HT-29 (cell line): ENCODE data around the gene RNF144A. TPM values are rescaled to one million over a fixed set of nuclear protein-coding genes. Genes with fewer than 3 reads are reported as not detected.
"Not testable (repeated sequence)": the region's sequence is repeated elsewhere in the genome, so short reads cannot be mapped to it uniquely, and the experiment has no call there.

Experiments
- DNase-seq: peaks from one replicate; pipeline ENCODE4 v3.0.0-alpha.2; 2015; ENCODE audit warnings: low spot score
- total RNA-seq: library from RNA; depleted of rRNA; stranded (reverse); fragments of >200 nt; shearing (Covaris generic); gene quantifications from 2 replicates; pipeline ENCODE4 v1.2.3, GENCODE V29; 2014; rRNA removed

The RNF144A gene
- total RNA-seq = 0.10 and 2.0 TPM in 2 replicates

- DNase-seq = peak; percentile 29
Observed at GRCh38 chr2:6917071-6917760, at the start of gene RNF144A. TSS of gene RNF144A (plus strand) at chr2:6917412. CDS start at chr2:6996927, 79,515 bp downstream.

GRCh38 chr2:6872394-6872793 is 44.8 kb upstream of the RNF144A start:
- no peak for DNase-seq

- DNase-seq = no peak
Observed at GRCh38 chr2:6874032-6874431, 43.2 kb upstream of the RNF144A start.

GRCh38 chr2:6876309-6876708 is 40.9 kb upstream of the RNF144A start:
- no peak for DNase-seq

GRCh38 chr2:6877402-6878304 is 39.6 kb upstream of the RNF144A start, which contains the start of gene RSAD2:
TSS of gene RSAD2 (plus strand) at chr2:6877777. CDS start at chr2:6877801, 24 bp downstream.
- peak; percentile 41 for DNase-seq

- DNase-seq = no peak
Observed at GRCh38 chr2:6878549-6878948, 38.7 kb upstream of the RNF144A start.

GRCh38 chr2:6879011-6879410 is 38.2 kb upstream of the RNF144A start:
- no peak for DNase-seq

GRCh38 chr2:6880200-6880733 is 36.9 kb upstream of the RNF144A start:
- DNase-seq = no peak

- no peak for DNase-seq
Observed at GRCh38 chr2:6881046-6881445, 36.2 kb upstream of the RNF144A start.

GRCh38 chr2:6881516-6881915 is 35.7 kb upstream of the RNF144A start:
- no peak for DNase-seq

GRCh38 chr2:6883448-6884122 is 33.6 kb upstream of the RNF144A start:
- DNase-seq = no peak

GRCh38 chr2:6885551-6885950 is 31.7 kb upstream of the RNF144A start:
- no peak for DNase-seq

- DNase-seq = no peak
Observed at GRCh38 chr2:6885968-6886367, 31.2 kb upstream of the RNF144A start.

- no peak for DNase-seq
Observed at GRCh38 chr2:6887751-6888192, 29.4 kb upstream of the RNF144A start.

- no peak for DNase-seq
Observed at GRCh38 chr2:6888724-6889123, 28.5 kb upstream of the RNF144A start.

- no peak for DNase-seq
Observed at GRCh38 chr2:6893876-6894482, 23.2 kb upstream of the RNF144A start.

GRCh38 chr2:6896930-6897759 is 20.1 kb upstream of the RNF144A start:
- DNase-seq = peak; percentile 50

GRCh38 chr2:6902581-6902980 is 14.6 kb upstream of the RNF144A start:
- not testable (repeated sequence) for DNase-seq

GRCh38 chr2:6905668-6906067 is 11.5 kb upstream of the RNF144A start:
- DNase-seq = no peak

GRCh38 chr2:6906165-6906741 is 11.0 kb upstream of the RNF144A start:
- DNase-seq = no peak
